ENCODE results near the gene CHST10. TPM values are rescaled to one million over a fixed set of nuclear protein-coding genes. Genes with fewer than 3 reads are reported as not detected.
"Not testable (repeated sequence)": the region's sequence is repeated elsewhere in the genome, so short reads cannot be mapped to it uniquely, and the experiment has no call there.

Gene CHST10
- total RNA-seq, 1 donor from 2014 or later: 11.7 TPM

- DNase-seq (no peak), ATAC-seq (ENCODE audit: poor library complexity) (no peak)
- intact Hi-C loops (cut with DNase I): no loop called here
These were observed 57.9 kb downstream of the CHST10 start for GRCh38 chr2:100359576-100359975.

GRCh38 chr2:100358554-100358953 lies 58.9 kb downstream of the CHST10 start:
- intact Hi-C loops (cut with DNase I): no loop called here
- no peak for ATAC-seq (ENCODE audit: poor library complexity)
- DNase-seq: no peak

DNA sequence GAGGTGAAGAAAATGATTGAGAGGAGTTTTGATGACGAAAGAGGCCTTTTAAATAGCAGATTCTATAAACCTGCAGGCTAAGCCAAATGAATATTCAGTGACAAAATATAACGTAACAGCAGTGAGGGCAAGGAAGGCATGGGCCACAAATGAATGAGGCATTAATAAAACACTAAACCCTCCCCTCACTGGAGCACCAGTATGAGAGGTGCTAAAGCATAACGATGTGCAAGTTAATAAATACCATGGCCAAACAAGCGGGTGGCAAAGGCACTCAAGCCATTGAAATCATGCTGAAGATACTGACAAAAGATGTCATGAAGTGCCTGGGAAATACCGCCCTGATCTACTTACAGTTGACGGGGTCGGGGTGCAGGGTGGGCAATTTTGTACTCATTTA lies 64.9 kb downstream of the CHST10 start:
- intact Hi-C loops (cut with DNase I): no loop called here
- DNase-seq: no peak
- no peak for ATAC-seq (ENCODE audit: poor library complexity)

- DNase-seq: no peak
- ATAC-seq (ENCODE audit: poor library complexity): no peak
- intact Hi-C loops (cut with DNase I): no loop called here
These were observed 66.7 kb downstream of the CHST10 start for GRCh38 chr2:100350661-100351185.

DNA sequence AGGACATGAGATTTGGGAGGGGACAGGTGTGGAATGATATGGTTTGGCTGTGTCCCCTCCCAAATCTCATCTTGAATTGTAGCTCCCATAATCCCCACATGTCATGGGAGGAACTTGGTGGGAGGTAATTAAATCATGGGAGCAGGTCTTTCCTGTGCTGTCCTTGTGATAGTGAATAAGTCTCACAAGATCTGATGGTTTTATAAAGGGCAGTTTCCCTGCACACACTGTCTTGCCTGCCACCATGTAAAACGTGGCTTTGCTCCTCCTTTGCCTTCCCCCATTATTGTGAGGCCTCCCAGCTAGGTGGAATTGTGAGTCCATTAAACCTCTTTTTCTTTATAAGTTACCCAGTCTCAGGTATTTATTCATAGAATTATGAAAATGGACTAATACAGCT lies 72.3 kb downstream of the CHST10 start:
- intact Hi-C loops (cut with DNase I); DNase-seq; ATAC-seq (ENCODE audit: poor library complexity): not testable (repeated sequence)

GRCh38 chr2:100344433-100344832 lies 73.0 kb downstream of the CHST10 start:
- intact Hi-C loops (cut with DNase I): no loop called here
- DNase-seq (no peak), ATAC-seq (ENCODE audit: poor library complexity) (no peak)

DNA sequence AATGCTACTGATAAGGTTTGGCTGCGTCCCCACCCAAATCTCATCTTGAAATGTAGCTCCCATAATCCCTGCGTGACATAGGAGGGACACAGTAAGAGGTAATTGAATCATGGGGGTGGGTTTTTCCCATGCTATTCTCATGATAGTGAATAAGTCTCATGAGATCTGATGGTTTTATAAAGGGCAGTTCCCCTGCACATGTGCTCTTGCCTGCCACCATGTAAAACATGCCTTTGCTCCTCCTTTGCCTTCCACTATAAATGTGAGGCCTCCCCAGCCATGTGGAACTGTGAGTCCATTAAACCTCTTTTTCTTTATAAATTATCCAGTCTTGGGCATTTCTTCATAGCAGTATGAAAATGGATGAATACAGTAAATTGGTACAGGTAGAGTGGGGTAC lies 75.0 kb downstream of the CHST10 start:
- DNase-seq; intact Hi-C loops (cut with DNase I); ATAC-seq (ENCODE audit: poor library complexity): not testable (repeated sequence)

Other genes starting within 250 kb of the CHST10 start
- 14.6 TPM for gene LONRF2, start 95.2 kb downstream of the CHST10 start, total RNA-seq
- gene NMS, start 52.8 kb upstream of the CHST10 start, total RNA-seq: not detected
- gene PDCL3, start 145.3 kb upstream of the CHST10 start, total RNA-seq: 27.9 TPM

All from Right ventricle myocardium superior (tissue), 1 donor.